Measurements from ENCODE around the gene ZFAND6.

The ZFAND6 gene

GRCh38 chr15:80140909-80141308 is 81.4 kb downstream of the ZFAND6 start:
- no peaks in the 10 kb centered on the region for H3K4me1 ChIP-seq (ENCODE audit: insufficient read depth, low read length, severe bottlenecking)
- TF ChIP-seq EZH2 (IDR thresholded peaks at IDR 0.05; ENCODE audit: borderline replicate concordance, low read length): no peak
- no peak for TF ChIP-seq CTCF (IDR thresholded peaks at IDR 0.05; ENCODE audit: low read length)
- H3K9me2 ChIP-seq (ENCODE audit: low read depth, low read length): no peaks in the 10 kb centered on the region
- no peak overlapping the region for H2AFZ ChIP-seq (ENCODE audit: low read length)
- H3K9ac ChIP-seq (ENCODE audit: low read length): no peak overlapping the region
- H4K20me1 ChIP-seq (ENCODE audit: insufficient read depth, low read length): no peaks in the 10 kb centered on the region
- peaks cover 34% of the 10 kb centered on the region for H3K36me3 ChIP-seq (ENCODE audit: insufficient read depth, low read length)
- H3K4me2 ChIP-seq (ENCODE audit: low read length): no peak overlapping the region
- H3F3A ChIP-seq (ENCODE audit: insufficient read depth, low read length): no peaks in the 10 kb centered on the region
- H3K9me3 ChIP-seq (ENCODE audit: low read length): no peaks in the 10 kb centered on the region
- no peaks in the 10 kb centered on the region for H3K79me2 ChIP-seq (ENCODE audit: insufficient read depth, low read length)
- no peak overlapping the region for H3K27ac ChIP-seq (ENCODE audit: low read depth, low read length, poor library complexity, severe bottlenecking)
- no peaks in the 10 kb centered on the region for H3K27me3 ChIP-seq (ENCODE audit: insufficient read depth, low read length)
- H3K4me3 ChIP-seq (ENCODE audit: low read depth, low read length, poor library complexity, severe bottlenecking): no peak overlapping the region

GRCh38 chr15:80141916-80142598 is 82.6 kb downstream of the ZFAND6 start:
- Histone ChIP-seq H3K9me3 (ENCODE audit: low read length) (no peaks in the 10 kb centered on the region), H2AFZ (ENCODE audit: low read length) (no peak overlapping the region)
- TF ChIP-seq EZH2 (IDR thresholded peaks at IDR 0.05; ENCODE audit: borderline replicate concordance, low read length): no peak
- TF ChIP-seq CTCF (IDR thresholded peaks at IDR 0.05; ENCODE audit: low read length): no peak

GRCh38 chr15:80142646-80143045 is 83.2 kb downstream of the ZFAND6 start:
- Histone ChIP-seq H3K9me2 (ENCODE audit: low read depth, low read length) (no peaks in the 10 kb centered on the region), H3K36me3 (ENCODE audit: insufficient read depth, low read length) (peaks cover 19% of the 10 kb centered on the region), H3K4me3 (ENCODE audit: low read depth, low read length, poor library complexity, severe bottlenecking) (no peak overlapping the region), H3K4me2 (ENCODE audit: low read length) (no peak overlapping the region), H3K27me3 (ENCODE audit: insufficient read depth, low read length) (no peaks in the 10 kb centered on the region), H3F3A (ENCODE audit: insufficient read depth, low read length) (no peaks in the 10 kb centered on the region), H4K20me1 (ENCODE audit: insufficient read depth, low read length) (no peaks in the 10 kb centered on the region), H3K9me3 (ENCODE audit: low read length) (no peaks in the 10 kb centered on the region), H2AFZ (ENCODE audit: low read length) (no peak overlapping the region), H3K4me1 (ENCODE audit: insufficient read depth, low read length, severe bottlenecking) (no peaks in the 10 kb centered on the region), H3K79me2 (ENCODE audit: insufficient read depth, low read length) (no peaks in the 10 kb centered on the region), H3K9ac (ENCODE audit: low read length) (no peak overlapping the region), H3K27ac (ENCODE audit: low read depth, low read length, poor library complexity, severe bottlenecking) (no peak overlapping the region)
- TF ChIP-seq CTCF (IDR thresholded peaks at IDR 0.05; ENCODE audit: low read length) (no peak), EZH2 (IDR thresholded peaks at IDR 0.05; ENCODE audit: borderline replicate concordance, low read length) (no peak)

More at GRCh38 chr15:80141916-80142598, 82.6 kb downstream of the ZFAND6 start:
- no peaks in the 10 kb centered on the region for H3K79me2 ChIP-seq (ENCODE audit: insufficient read depth, low read length)
- no peak overlapping the region for H3K4me2 ChIP-seq (ENCODE audit: low read length)
- no peaks in the 10 kb centered on the region for H3F3A ChIP-seq (ENCODE audit: insufficient read depth, low read length)
- no peak overlapping the region for H3K9ac ChIP-seq (ENCODE audit: low read length)
- no peaks in the 10 kb centered on the region for H3K4me1 ChIP-seq (ENCODE audit: insufficient read depth, low read length, severe bottlenecking)
- no peak overlapping the region for H3K4me3 ChIP-seq (ENCODE audit: low read depth, low read length, poor library complexity, severe bottlenecking)
- peaks cover 25% of the 10 kb centered on the region for H3K36me3 ChIP-seq (ENCODE audit: insufficient read depth, low read length)
- no peaks in the 10 kb centered on the region for H3K9me2 ChIP-seq (ENCODE audit: low read depth, low read length)
- H3K27me3 ChIP-seq (ENCODE audit: insufficient read depth, low read length): no peaks in the 10 kb centered on the region
- H3K27ac ChIP-seq (ENCODE audit: low read depth, low read length, poor library complexity, severe bottlenecking): no peak overlapping the region
- no peaks in the 10 kb centered on the region for H4K20me1 ChIP-seq (ENCODE audit: insufficient read depth, low read length)

Measured in OCI-LY1 (cell line).